IPS DF 4.7 (cell line): Measurements from ENCODE around the gene CACNA1H.
"Not testable (repeated sequence)": the region's sequence is repeated elsewhere in the genome, so short reads cannot be mapped to it uniquely, and the experiment has no call there.

Experiments used
- DNase-seq: peaks from one replicate; pipeline ENCODE4 v3.0.0-alpha.2; 2013; ENCODE audit warnings: low spot score; ENCODE audit errors: extremely low read depth

CACNA1H gene

GRCh38 chr16:1247903-1248537, 95.1 kb downstream of the CACNA1H start:
- DNase-seq = not testable (repeated sequence)

- DNase-seq = not testable (repeated sequence)
These were observed 96.3 kb downstream of the CACNA1H start for GRCh38 chr16:1249031-1249755.

- DNase-seq = not testable (repeated sequence)
These were observed 100.9 kb downstream of the CACNA1H start for GRCh38 chr16:1253701-1254364.

GRCh38 chr16:1254821-1255220, 101.9 kb downstream of the CACNA1H start:
- not testable (repeated sequence) for DNase-seq

- not testable (repeated sequence) for DNase-seq
These were observed 102.6 kb downstream of the CACNA1H start, which contains the start of gene TPSD1 for GRCh38 chr16:1255276-1256122. TSS of gene TPSD1 (plus strand) at chr16:1256069. CDS start at chr16:1256281, 212 bp downstream.

- not testable (repeated sequence) for DNase-seq
These were observed 103.5 kb downstream of the CACNA1H start for GRCh38 chr16:1256296-1256873.

- DNase-seq = no peak
These were observed 104.0 kb downstream of the CACNA1H start for GRCh38 chr16:1256874-1257322.

GRCh38 chr16:1257561-1258224, 104.8 kb downstream of the CACNA1H start:
- DNase-seq = no peak

- DNase-seq = no peak
These were observed 105.3 kb downstream of the CACNA1H start for GRCh38 chr16:1258225-1258600.

GRCh38 chr16:1258906-1259759, 106.2 kb downstream of the CACNA1H start:
- no peak for DNase-seq

- DNase-seq = no peak
These were observed 106.8 kb downstream of the CACNA1H start for GRCh38 chr16:1259760-1260068.

- no peak for DNase-seq
These were observed 107.3 kb downstream of the CACNA1H start for GRCh38 chr16:1260101-1260680.

- no peak for DNase-seq
These were observed 108.4 kb downstream of the CACNA1H start for GRCh38 chr16:1261131-1261892.

- DNase-seq = no peak
These were observed 109.4 kb downstream of the CACNA1H start for GRCh38 chr16:1262210-1262845.

GRCh38 chr16:1262846-1263221, 109.9 kb downstream of the CACNA1H start:
- DNase-seq = no peak

- no peak for DNase-seq
These were observed 110.9 kb downstream of the CACNA1H start for GRCh38 chr16:1263591-1264344.

- no peak for DNase-seq
These were observed 111.6 kb downstream of the CACNA1H start for GRCh38 chr16:1264345-1265089.
